ENCODE data around the gene ACAA1. TPM values are rescaled to one million over a fixed set of nuclear protein-coding genes. Genes with fewer than 3 reads are reported as not detected.

ACAA1 gene
- total RNA-seq, 1 donor from 2014 or later: 52.6 TPM

DNA sequence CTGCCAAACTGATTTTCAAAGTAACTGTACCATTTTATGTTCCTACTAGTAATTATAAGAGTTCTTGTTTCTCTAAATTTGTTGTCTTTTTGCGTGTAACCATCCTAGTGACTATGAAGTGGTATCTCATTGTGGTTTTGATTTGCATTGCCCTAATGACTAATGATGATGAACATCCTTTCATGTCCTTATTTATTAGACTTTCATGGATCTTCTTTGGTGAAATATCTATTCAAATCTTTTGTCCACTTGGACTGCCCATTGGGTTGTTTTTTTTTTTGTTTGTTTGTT lies 32.0 kb upstream of the ACAA1 start:
- intact Hi-C loops (cut with DNase I): loop anchor here (5.0 to 10.0 kb wide), 2 partner anchors 58 to 286 kb away; partner anchors contain the start of gene ACVR2B
- Histone ChIP-seq H3K36me3 (no peaks in the 10 kb centered on the region), H3K4me1 (peaks cover 0 to 23% of the 10 kb centered on the region in 2 donors), H3K9me3 (no peaks in the 10 kb centered on the region), H3K4me3 (no peak overlapping the region), H3K27ac (peak overlapping the region; percentile 46 to 47), H3K27me3 (no peaks in the 10 kb centered on the region)
- TF ChIP-seq, protein P1, sequence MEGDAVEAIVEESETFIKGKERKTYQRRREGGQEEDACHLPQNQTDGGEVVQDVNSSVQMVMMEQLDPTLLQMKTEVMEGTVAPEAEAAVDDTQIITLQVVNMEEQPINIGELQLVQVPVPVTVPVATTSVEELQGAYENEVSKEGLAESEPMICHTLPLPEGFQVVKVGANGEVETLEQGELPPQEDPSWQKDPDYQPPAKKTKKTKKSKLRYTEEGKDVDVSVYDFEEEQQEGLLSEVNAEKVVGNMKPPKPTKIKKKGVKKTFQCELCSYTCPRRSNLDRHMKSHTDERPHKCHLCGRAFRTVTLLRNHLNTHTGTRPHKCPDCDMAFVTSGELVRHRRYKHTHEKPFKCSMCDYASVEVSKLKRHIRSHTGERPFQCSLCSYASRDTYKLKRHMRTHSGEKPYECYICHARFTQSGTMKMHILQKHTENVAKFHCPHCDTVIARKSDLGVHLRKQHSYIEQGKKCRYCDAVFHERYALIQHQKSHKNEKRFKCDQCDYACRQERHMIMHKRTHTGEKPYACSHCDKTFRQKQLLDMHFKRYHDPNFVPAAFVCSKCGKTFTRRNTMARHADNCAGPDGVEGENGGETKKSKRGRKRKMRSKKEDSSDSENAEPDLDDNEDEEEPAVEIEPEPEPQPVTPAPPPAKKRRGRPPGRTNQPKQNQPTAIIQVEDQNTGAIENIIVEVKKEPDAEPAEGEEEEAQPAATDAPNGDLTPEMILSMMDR (IDR thresholded peaks at IDR 0.05): no peak
- DNase-seq (ENCODE audit: low spot score in 2 of 2): no peak

DNA sequence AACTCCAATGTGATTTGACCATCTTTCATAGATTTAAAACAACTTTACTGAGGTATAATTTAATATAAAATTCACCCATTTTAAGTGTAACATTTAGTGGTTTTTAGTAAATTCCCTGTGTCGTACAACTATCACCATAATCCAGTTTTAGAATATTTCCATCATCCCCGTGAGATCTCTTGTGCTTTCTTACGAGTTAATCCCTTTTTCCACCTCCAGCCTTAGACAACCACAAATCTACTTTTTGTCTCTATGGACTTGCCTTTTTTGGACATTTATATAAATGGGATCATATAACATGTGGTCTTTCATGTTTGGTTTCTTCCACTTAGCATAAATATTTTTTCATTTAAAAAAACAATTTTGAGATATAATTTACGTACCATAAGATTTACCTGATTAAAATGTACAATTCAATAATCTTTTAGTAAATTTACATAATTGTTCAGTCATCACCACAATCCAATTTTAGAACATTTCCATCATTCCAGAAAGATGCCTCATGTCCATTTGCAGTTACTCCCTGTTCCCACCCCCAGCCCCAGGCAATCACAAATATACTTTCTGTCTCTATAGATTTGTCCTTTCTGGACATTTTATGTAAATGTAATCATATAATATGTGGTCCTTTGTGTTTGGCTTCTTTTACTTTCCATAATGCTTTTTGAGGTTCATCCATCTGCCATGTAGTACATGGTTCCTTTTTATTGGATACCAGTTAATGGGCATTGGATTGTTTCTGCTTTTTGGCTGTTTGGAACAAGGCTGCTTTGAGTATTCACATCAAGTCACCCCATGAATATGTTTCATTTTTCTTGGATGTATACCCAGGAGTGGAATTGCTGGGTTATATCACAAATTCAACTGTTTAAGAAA lies 31.5 kb upstream of the ACAA1 start:
- Histone ChIP-seq H3K4me1 (peaks cover 0 to 24% of the 10 kb centered on the region in 2 donors), H3K4me3 (no peak overlapping the region), H3K9me3 (no peaks in the 10 kb centered on the region), H3K27me3 (no peaks in the 10 kb centered on the region), H3K27ac (peak overlapping the region; percentile 46 to 47), H3K36me3 (no peaks in the 10 kb centered on the region)
- no peak for DNase-seq (ENCODE audit: low spot score in 2 of 2)
- TF ChIP-seq, protein P1 (IDR thresholded peaks at IDR 0.05): no peak
- intact Hi-C loops (cut with DNase I): loop anchor here (5.0 to 10.0 kb wide), 2 partner anchors 59 to 286 kb away; partner anchors contain the start of gene ACVR2B

DNA sequence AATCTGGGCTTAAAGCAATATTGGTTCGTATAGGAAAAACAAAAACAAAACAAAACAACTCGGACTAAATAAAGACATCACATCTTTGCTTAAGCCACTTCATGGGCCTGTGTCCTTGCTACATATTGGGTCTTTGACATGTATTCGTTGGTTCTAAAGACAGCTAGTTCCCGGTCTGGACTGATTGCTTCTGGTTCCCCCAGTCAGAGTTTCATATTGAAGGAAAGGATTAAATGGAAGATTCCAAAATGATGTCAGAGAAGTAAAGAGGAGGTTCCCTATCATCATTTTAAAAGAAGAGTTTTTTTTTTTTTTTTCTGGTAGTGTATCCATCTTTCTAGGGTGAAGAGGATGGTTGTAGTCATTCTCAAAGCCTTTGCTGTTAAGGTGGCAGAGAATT lies 30.7 kb upstream of the ACAA1 start:
- H3K4me1 ChIP-seq: peaks cover 0 to 24% of the 10 kb centered on the region in 2 donors
- H3K9me3 ChIP-seq: no peaks in the 10 kb centered on the region
- intact Hi-C loops (cut with DNase I): loop anchor here (5.0 to 10.0 kb wide), 2 partner anchors 60 to 287 kb away; partner anchors contain the start of gene ACVR2B
- peak overlapping the region in 1 of 2 donors; percentile 97 for H3K4me3 ChIP-seq
- TF ChIP-seq, protein P1 (IDR thresholded peaks at IDR 0.05): no peak
- no peaks in the 10 kb centered on the region for H3K36me3 ChIP-seq
- no peaks in the 10 kb centered on the region for H3K27me3 ChIP-seq
- no peak overlapping the region for H3K27ac ChIP-seq
- DNase-seq (ENCODE audit: low spot score in 2 of 2): no peak

DNA sequence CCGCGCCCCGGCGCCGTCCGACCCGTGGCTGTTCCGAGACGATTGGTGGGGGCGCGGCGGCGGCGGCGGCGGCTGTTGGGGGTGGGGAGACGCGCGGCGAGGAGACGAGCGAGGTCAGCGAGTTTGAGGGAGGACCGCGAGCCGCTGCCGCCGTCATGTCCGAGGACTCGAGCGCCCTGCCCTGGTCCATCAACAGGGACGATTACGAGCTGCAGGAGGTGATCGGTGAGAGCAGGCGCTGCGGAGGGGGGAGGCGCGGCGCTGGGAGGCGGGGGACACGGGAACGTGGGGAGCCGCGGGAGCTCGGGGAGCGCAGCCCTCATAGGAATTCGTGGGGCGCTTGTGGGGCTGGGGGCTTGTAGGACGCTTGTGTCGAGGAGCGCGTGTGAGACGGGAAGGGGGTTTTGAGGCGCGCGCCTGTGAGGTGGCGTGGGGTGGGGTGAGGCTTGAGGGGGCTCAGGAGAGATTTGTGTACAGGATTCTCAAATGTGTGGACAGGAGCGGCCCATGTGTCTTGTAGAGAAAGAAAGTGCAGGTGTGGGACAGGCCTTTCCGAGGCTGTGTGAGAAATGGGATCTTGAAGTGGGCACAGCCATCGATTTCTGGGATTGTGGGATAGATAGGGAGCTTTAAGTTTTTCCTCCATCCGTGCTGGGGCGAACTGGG lies 28.9 kb upstream of the ACAA1 start:
- Histone ChIP-seq H3K4me1 (peaks cover 0 to 24% of the 10 kb centered on the region in 2 donors), H3K9me3 (no peaks in the 10 kb centered on the region), H3K27me3 (no peaks in the 10 kb centered on the region), H3K27ac (peak overlapping the region; percentile 94 to 98), H3K4me3 (peak overlapping the region; percentile 83 to 97), H3K36me3 (no peaks in the 10 kb centered on the region)
- intact Hi-C loops (cut with DNase I): loop anchor here (1.0 to 10.0 kb wide), 4 partner anchors 29 to 289 kb away; partner anchors contain the start of genes ACAA1, ACVR2B and PLCD1
- TF ChIP-seq, protein P1 (IDR thresholded peaks at IDR 0.05): no peak
- peak in 1 of 2 donors; percentile 83 for DNase-seq (ENCODE audit: low spot score in 2 of 2)

DNA sequence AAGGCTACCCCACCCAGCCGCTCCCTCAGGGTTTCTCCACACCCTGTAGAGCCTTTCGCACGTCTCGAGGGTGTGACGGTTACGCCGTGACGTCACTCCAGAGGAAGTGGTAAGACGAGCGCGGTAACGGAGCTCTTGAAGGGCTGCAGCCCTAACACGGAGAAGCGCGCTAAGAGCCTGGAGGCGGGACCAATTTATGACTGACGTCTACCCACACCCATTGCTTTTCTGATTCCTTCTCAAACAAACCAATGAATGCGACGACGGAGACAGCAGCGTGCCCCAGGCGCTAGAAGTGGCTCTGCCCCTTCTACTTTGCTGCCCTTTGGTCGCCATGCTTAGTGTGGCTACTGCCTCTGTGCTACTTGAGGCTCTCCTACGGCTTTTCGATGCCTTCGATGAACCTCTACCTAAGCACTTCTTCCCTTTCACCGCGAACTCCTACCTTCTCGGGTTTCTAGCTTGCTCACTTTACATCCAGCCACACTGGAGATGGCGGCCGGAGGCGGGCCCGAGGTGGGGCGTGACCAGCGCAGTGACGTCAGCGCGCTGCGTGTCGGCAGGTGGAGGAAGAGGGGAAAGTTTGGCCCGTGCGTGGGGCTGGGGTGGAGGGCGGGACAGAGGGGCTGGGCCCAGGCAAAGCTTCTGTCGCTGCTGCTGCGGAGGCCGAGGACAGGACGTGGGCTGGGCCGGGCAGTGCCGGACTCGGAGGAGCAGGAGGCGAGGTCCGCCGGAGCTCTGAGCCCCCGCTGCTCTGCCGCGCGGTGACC lies 28.2 kb upstream of the ACAA1 start, which contains the start of gene OXSR1:
Gene OXSR1, plus strand, starts transcription at position 586 of the 770 bp plus-strand sequence. CDS start 340 bp downstream, outside the sequence.
- H3K9me3 ChIP-seq: no peaks in the 10 kb centered on the region

More for the DNA sequence above, 28.2 kb upstream of the ACAA1 start, which contains the start of gene OXSR1:
- DNase-seq (ENCODE audit: low spot score in 2 of 2): peak; percentile 98 to 100
- peaks cover 0 to 24% of the 10 kb centered on the region in 2 donors for H3K4me1 ChIP-seq
- H3K4me3 ChIP-seq: peak within 1 kb of the TSS; percentile 83 to 97
- intact Hi-C loops (cut with DNase I): loop anchor here (1.0 to 10.0 kb wide), 4 partner anchors 28 to 290 kb away; partner anchors contain the start of genes ACAA1, ACVR2B and PLCD1
- TF ChIP-seq, protein P1 (IDR thresholded peaks at IDR 0.05): no peak
- H3K27me3 ChIP-seq: no peaks in the 10 kb centered on the region
- no peaks in the 10 kb centered on the region for H3K36me3 ChIP-seq
- H3K27ac ChIP-seq: peak within 1 kb of the TSS; percentile 94 to 98
